HEK293T (cell line): ENCODE data around the gene MPPED1.

Experiments
- CTCF ChIA-PET: fragments of 350-600 bp; formaldehyde crosslinking; extraction: SDS; loops from one replicate; lab custom pipeline; 2021; ENCODE audit warnings: antibody characterized with exemption, inconsistent platforms; lab: Yijun Ruan, JAX
- POLR2A ChIA-PET: fragments of 350-600 bp; formaldehyde crosslinking; extraction: SDS; loops from one replicate; lab custom pipeline; 2020; ENCODE audit warnings: antibody characterized with exemption, inconsistent platforms; lab: Yijun Ruan, JAX
- DNase-seq: peaks from one replicate; pipeline ENCODE4 v3.0.0; 2012; ENCODE audit warnings: mixed read lengths; ENCODE audit errors: extremely low spot score
- ARNT ChIP-seq: fragments of 450-650 bp; IDR thresholded peaks from 2 replicates; pipeline ENCODE4 v1.6.1; 2017; ENCODE audit warnings: mild to moderate bottlenecking
- BHLHE40 ChIP-seq: fragments of 450-650 bp; IDR thresholded peaks from 2 replicates; pipeline ENCODE4 v1.6.1; 2016; ENCODE audit warnings: mild to moderate bottlenecking, moderate library complexity, borderline replicate concordance
- CTBP1 ChIP-seq: fragments of 450-650 bp; IDR thresholded peaks from 2 replicates; pipeline ENCODE4 v1.6.1; 2016; ENCODE audit warnings: borderline replicate concordance
- ELF4 ChIP-seq: fragments of 450-650 bp; IDR thresholded peaks from 2 replicates; pipeline ENCODE4 v1.6.1; 2017; ENCODE audit warnings: antibody characterized with exemption
- FOXA1 ChIP-seq: fragments of 450-650 bp; IDR thresholded peaks from 2 replicates; pipeline ENCODE4 v1.6.1; 2016; ENCODE audit warnings: mild to moderate bottlenecking
- FOXK2 ChIP-seq: fragments of 450-650 bp; IDR thresholded peaks from 2 replicates; pipeline ENCODE4 v1.6.1; 2016; ENCODE audit warnings: mild to moderate bottlenecking
- FOXM1 ChIP-seq: fragments of 450-650 bp; IDR thresholded peaks from 2 replicates; pipeline ENCODE4 v1.6.1; 2017; ENCODE audit warnings: mild to moderate bottlenecking, borderline replicate concordance
- HDGF ChIP-seq: fragments of 450-650 bp; IDR thresholded peaks from 2 replicates; pipeline ENCODE4 v1.6.1; 2017; ENCODE audit warnings: antibody characterized with exemption, borderline replicate concordance
- L3MBTL2 ChIP-seq: fragments of 450-650 bp; conservative IDR thresholded peaks from 2 replicates; pipeline ENCODE4 v1.6.1; 2016; ENCODE audit warnings: mild to moderate bottlenecking
- LEF1 ChIP-seq: fragments of 450-650 bp; IDR thresholded peaks from 2 replicates; pipeline ENCODE4 v1.6.1; 2017; ENCODE audit warnings: mild to moderate bottlenecking, borderline replicate concordance
- NFRKB ChIP-seq: fragments of 450-650 bp; IDR thresholded peaks from 2 replicates; pipeline ENCODE4 v1.6.1; 2016; ENCODE audit warnings: mild to moderate bottlenecking, moderate library complexity
- PKNOX1 ChIP-seq: fragments of 450-650 bp; IDR thresholded peaks from 2 replicates; pipeline ENCODE4 v1.6.1; 2016
- SP1 ChIP-seq: fragments of 450-650 bp; IDR thresholded peaks from 2 replicates; pipeline ENCODE4 v1.6.1; 2017
- SUZ12 ChIP-seq: fragments of 450-650 bp; IDR thresholded peaks from 2 replicates; pipeline ENCODE4 v1.6.1; 2016; ENCODE audit warnings: mild to moderate bottlenecking
- TARDBP ChIP-seq: fragments of 450-650 bp; IDR thresholded peaks from 2 replicates; pipeline ENCODE4 v1.6.1; 2016
- ZNF384 ChIP-seq: fragments of 450-650 bp; IDR thresholded peaks from 2 replicates; pipeline ENCODE4 v1.6.1; 2016

The MPPED1 gene

GRCh38 chr22:43434928-43435311, 23.1 kb downstream of the MPPED1 start:
- TF ChIP-seq ARNT: no peak
- no peak for TF ChIP-seq ZNF384
- no peak for TF ChIP-seq SP1
- no peak for TF ChIP-seq TARDBP
- TF ChIP-seq CTBP1: no peak
- TF ChIP-seq LEF1: no peak
- no peak for TF ChIP-seq BHLHE40
- no peak for TF ChIP-seq SUZ12
- no peak for TF ChIP-seq PKNOX1
- TF ChIP-seq L3MBTL2: no peak
- TF ChIP-seq FOXA1: no peak
- TF ChIP-seq FOXM1: no peak
- no peak for TF ChIP-seq FOXK2
- no peak for TF ChIP-seq NFRKB
- TF ChIP-seq HDGF: no peak
- CTCF ChIA-PET: interaction anchor here (0.6 kb wide), 1 partner anchor 203 kb away, joined by 3 read pairs; no protein-coding TSS in a partner anchor
- no peak for DNase-seq
- POLR2A ChIA-PET: no interaction called here

GRCh38 chr22:43435851-43436811, 24.3 kb downstream of the MPPED1 start:
- TF ChIP-seq L3MBTL2: no peak
- no peak for TF ChIP-seq LEF1
- no peak for TF ChIP-seq FOXA1
- TF ChIP-seq SP1: no peak
- no peak for TF ChIP-seq ELF4
- no peak for TF ChIP-seq TARDBP
- TF ChIP-seq SUZ12: no peak
- no peak for TF ChIP-seq BHLHE40
- no peak for TF ChIP-seq PKNOX1
- no peak for TF ChIP-seq FOXK2
- TF ChIP-seq NFRKB: no peak
- no peak for TF ChIP-seq FOXM1
- no peak for TF ChIP-seq ZNF384
- ChIA-PET CTCF (no interaction called here), POLR2A (no interaction called here)
- DNase-seq: no peak

- TF ChIP-seq CTBP1: no peak
- TF ChIP-seq TARDBP: no peak
- TF ChIP-seq BHLHE40: no peak
- no peak for TF ChIP-seq ARNT
- TF ChIP-seq NFRKB: no peak
- no peak for TF ChIP-seq FOXK2
- no peak for TF ChIP-seq HDGF
- no peak for TF ChIP-seq ELF4
- no peak for TF ChIP-seq SUZ12
- no peak for DNase-seq
- ChIA-PET POLR2A (no interaction called here), CTCF (no interaction called here)
Observed at GRCh38 chr22:43436868-43437267, 25.1 kb downstream of the MPPED1 start.

GRCh38 chr22:43437871-43438475, 26.2 kb downstream of the MPPED1 start:
- no peak for TF ChIP-seq TARDBP
- TF ChIP-seq CTBP1: no peak
- TF ChIP-seq BHLHE40: no peak
- ChIA-PET CTCF (interaction anchor here (1.1 kb wide), 1 partner anchor 10 kb away, joined by 4 read pairs; no protein-coding TSS in a partner anchor), POLR2A (no interaction called here)
- DNase-seq: no peak

- DNase-seq: no peak
- POLR2A ChIA-PET: no interaction called here
- TF ChIP-seq FOXA1 (no peak), ARNT (no peak), TARDBP (no peak), SP1 (no peak), LEF1 (no peak), ZNF384 (no peak), HDGF (no peak), PKNOX1 (no peak), ELF4 (no peak), CTBP1 (no peak), FOXM1 (no peak), BHLHE40 (no peak), L3MBTL2 (no peak), FOXK2 (no peak), SUZ12 (no peak), NFRKB (no peak)
- CTCF ChIA-PET: interaction anchor here (1.1 kb wide), 1 partner anchor 11 kb away, joined by 4 read pairs; no protein-coding TSS in a partner anchor
Observed at GRCh38 chr22:43438666-43439347, 27.0 kb downstream of the MPPED1 start.
